Measurements from ENCODE around the gene FAM163B. TPM values are rescaled to one million over a fixed set of nuclear protein-coding genes. Genes with fewer than 3 reads are reported as not detected.

FAM163B gene
- total RNA-seq, 1 donor from 2014 or later: not detected

DNA sequence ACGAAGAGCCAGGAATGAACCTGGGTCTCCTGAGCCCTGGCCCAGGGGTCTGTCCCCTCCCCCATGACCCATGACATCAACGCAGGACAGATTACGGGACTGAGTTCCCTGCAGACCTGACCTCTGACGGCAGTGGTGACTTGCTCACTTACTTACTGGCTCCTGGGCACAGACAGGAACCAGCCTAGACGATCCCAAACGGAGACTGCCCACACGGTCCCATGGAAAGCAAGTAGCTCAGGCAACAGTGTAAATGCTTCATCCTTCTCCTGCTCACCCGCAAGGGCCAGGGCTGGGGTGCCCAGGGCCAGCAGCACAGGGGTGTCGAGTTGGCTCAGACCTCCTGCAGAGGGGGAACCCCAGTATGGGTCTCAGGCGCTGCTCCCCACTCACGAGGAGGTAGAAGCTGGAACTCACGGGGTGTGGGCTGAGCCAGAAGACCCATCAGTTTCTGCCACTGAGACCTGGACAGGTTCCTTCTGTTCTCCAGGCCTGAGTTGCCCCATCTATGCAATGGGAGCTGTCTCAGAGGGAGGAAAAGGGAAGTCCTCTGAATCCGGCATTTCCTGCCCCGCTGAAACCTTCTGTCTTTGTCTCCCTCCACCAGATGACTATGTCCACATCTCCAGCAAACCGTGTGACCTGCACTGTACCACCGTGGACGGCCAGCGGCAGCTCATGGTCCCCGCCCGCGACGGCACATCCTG, 69.0 kb downstream of the FAM163B start:
- Histone ChIP-seq H2AFZ (ENCODE audit: low read depth, low read length) (no peak overlapping the region), H4K20me1 (ENCODE audit: insufficient read depth, low read length) (no peaks in the 10 kb centered on the region), H3K27me3 (ENCODE audit: insufficient read depth, low read length) (no peaks in the 10 kb centered on the region), H3K27ac (ENCODE audit: low read depth, low read length) (no peak overlapping the region), H3K9me3 (ENCODE audit: insufficient read depth, low read depth, low read length) (no peaks in the 10 kb centered on the region), H3K9ac (ENCODE audit: low read length) (no peak overlapping the region), H3K4me2 (ENCODE audit: low read length) (peak overlapping the region; percentile 44), H3K36me3 (ENCODE audit: insufficient read depth, low read length) (no peaks in the 10 kb centered on the region), H3K4me3 (ENCODE audit: insufficient read depth, low read depth, low read length) (no peak overlapping the region), H3K4me1 (ENCODE audit: insufficient read depth, low read length) (peaks cover 2% of the 10 kb centered on the region), H3K79me2 (ENCODE audit: insufficient read depth, low read length) (no peaks in the 10 kb centered on the region)
- H3K27me3 Mint-ChIP-seq (ENCODE audit: low read depth, unreplicated experiment): peaks cover 52% of the 10 kb centered on the region
- H3K4me1 Mint-ChIP-seq (ENCODE audit: low read depth, unreplicated experiment): no peaks in the 10 kb centered on the region
- H3K9me3 Mint-ChIP-seq (ENCODE audit: unreplicated experiment): peaks cover 1% of the 10 kb centered on the region
- H3K27ac Mint-ChIP-seq (ENCODE audit: unreplicated experiment): no peak overlapping the region
- no peak for TF ChIP-seq EZH2 (IDR thresholded peaks at IDR 0.05; ENCODE audit: insufficient read depth, low read length)
- no peak overlapping the region for H3K4me3 Mint-ChIP-seq (ENCODE audit: unreplicated experiment)
- DNase-seq (ENCODE audit: low read depth) (no peak), FAIRE-seq (no peak)
- H3K36me3 Mint-ChIP-seq (ENCODE audit: low read depth, unreplicated experiment): peaks cover 2% of the 10 kb centered on the region

DNA sequence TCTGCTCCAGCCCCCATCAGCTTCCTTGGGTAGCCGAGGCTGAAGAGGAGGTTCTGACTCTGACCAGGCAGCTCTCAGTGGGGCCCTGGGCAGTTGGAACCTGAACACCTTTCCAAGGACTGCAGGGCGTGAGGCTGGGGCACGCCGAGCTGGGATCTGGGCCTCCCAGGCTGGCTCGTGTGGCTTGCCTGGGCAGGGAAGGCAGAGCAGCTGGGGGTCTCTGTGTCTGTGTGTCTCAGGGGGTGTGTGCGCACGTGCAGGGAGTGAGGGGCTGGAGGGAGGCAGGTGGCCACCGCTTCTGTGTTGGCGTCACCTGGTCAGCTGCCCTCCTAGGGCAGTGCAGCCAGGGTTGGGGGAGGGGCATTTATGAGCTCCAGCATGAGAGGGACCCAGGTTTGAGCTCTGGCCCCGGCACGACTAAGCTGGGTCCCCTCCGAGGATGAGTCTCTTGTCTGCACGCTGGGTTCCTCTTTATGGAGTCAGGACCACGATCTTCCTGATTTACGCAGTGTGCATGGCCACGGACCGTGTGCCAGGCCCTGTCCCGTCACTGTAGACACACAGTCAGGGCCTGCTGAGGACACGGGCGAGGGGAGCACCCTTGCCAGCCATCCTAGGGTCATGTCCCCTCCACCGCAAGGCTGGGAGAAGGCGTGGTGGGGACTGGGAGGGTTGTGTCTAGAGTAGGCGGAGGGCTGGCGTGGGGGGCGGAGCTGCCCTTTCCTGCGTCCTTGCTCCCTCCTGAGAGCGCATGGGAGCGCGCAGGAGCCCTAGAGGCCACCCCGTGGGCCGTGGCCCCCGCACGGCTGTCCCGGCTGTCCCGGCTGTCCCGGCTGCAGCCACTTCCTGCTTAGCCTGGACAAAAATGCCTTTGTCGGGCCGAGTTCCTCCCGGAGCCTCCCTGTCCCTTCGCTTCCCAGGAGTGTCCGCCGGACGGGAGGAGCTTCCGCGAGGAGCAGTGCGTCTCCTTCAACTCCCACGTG, 70.0 kb downstream of the FAM163B start:
- Histone ChIP-seq H3K9ac (ENCODE audit: low read length) (no peak overlapping the region), H3K9me3 (ENCODE audit: insufficient read depth, low read depth, low read length) (no peaks in the 10 kb centered on the region), H3K4me2 (ENCODE audit: low read length) (peak overlapping the region; percentile 44), H2AFZ (ENCODE audit: low read depth, low read length) (peak overlapping the region; percentile 52), H3K4me3 (ENCODE audit: insufficient read depth, low read depth, low read length) (no peak overlapping the region), H3K79me2 (ENCODE audit: insufficient read depth, low read length) (no peaks in the 10 kb centered on the region), H3K27ac (ENCODE audit: low read depth, low read length) (no peak overlapping the region), H3K27me3 (ENCODE audit: insufficient read depth, low read length) (no peaks in the 10 kb centered on the region), H4K20me1 (ENCODE audit: insufficient read depth, low read length) (peaks cover under 1% of the 10 kb centered on the region), H3K36me3 (ENCODE audit: insufficient read depth, low read length) (no peaks in the 10 kb centered on the region), H3K4me1 (ENCODE audit: insufficient read depth, low read length) (peaks cover 4% of the 10 kb centered on the region)
- no peaks in the 10 kb centered on the region for H3K36me3 Mint-ChIP-seq (ENCODE audit: low read depth, unreplicated experiment)
- FAIRE-seq: no peak
- H3K27ac Mint-ChIP-seq (ENCODE audit: unreplicated experiment): no peak overlapping the region
- no peak for DNase-seq (ENCODE audit: low read depth)
- H3K4me1 Mint-ChIP-seq (ENCODE audit: low read depth, unreplicated experiment): no peaks in the 10 kb centered on the region
- H3K9me3 Mint-ChIP-seq (ENCODE audit: unreplicated experiment): peaks cover 1% of the 10 kb centered on the region
- TF ChIP-seq, protein P1, sequence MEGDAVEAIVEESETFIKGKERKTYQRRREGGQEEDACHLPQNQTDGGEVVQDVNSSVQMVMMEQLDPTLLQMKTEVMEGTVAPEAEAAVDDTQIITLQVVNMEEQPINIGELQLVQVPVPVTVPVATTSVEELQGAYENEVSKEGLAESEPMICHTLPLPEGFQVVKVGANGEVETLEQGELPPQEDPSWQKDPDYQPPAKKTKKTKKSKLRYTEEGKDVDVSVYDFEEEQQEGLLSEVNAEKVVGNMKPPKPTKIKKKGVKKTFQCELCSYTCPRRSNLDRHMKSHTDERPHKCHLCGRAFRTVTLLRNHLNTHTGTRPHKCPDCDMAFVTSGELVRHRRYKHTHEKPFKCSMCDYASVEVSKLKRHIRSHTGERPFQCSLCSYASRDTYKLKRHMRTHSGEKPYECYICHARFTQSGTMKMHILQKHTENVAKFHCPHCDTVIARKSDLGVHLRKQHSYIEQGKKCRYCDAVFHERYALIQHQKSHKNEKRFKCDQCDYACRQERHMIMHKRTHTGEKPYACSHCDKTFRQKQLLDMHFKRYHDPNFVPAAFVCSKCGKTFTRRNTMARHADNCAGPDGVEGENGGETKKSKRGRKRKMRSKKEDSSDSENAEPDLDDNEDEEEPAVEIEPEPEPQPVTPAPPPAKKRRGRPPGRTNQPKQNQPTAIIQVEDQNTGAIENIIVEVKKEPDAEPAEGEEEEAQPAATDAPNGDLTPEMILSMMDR (IDR thresholded peaks at IDR 0.05; ENCODE audit: insufficient read depth, low read depth, low read length): no peak
- no peak for TF ChIP-seq EZH2 (IDR thresholded peaks at IDR 0.05; ENCODE audit: insufficient read depth, low read length)
- no peak overlapping the region for H3K4me3 Mint-ChIP-seq (ENCODE audit: unreplicated experiment)
- peaks cover 44% of the 10 kb centered on the region for H3K27me3 Mint-ChIP-seq (ENCODE audit: low read depth, unreplicated experiment)

DNA sequence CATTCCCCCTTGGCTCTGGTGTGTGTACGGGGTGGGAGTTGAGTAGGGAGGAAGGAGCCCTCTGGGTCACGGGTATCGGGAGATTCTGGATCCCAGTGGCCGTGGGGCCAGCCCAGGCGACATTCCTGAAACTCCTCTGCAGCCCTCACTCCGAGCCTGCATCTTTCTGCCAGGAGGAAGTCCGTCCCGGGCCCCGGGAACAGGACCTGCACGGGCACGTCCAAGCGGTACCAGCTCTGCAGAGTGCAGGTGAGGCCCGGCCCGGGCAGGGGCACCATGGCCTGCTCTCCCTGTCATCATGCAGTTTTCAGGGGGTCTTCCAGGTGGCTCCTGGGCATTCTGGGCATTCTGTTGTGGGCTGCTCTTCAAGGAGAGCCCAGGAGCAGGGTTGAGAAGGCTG, 71.0 kb downstream of the FAM163B start:
- DNase-seq (ENCODE audit: low read depth) (no peak), FAIRE-seq (no peak)
- no peak overlapping the region for H3K4me2 ChIP-seq (ENCODE audit: low read length)
- H3K9ac ChIP-seq (ENCODE audit: low read length): no peak overlapping the region
- H3K4me1 ChIP-seq (ENCODE audit: insufficient read depth, low read length): peaks cover 10% of the 10 kb centered on the region
- H4K20me1 ChIP-seq (ENCODE audit: insufficient read depth, low read length): peaks cover 4% of the 10 kb centered on the region
- H3K4me3 Mint-ChIP-seq (ENCODE audit: unreplicated experiment): no peak overlapping the region
- H3K4me3 ChIP-seq (ENCODE audit: insufficient read depth, low read depth, low read length): no peak overlapping the region
- H3K27me3 Mint-ChIP-seq (ENCODE audit: low read depth, unreplicated experiment): peaks cover 39% of the 10 kb centered on the region
- no peak overlapping the region for H2AFZ ChIP-seq (ENCODE audit: low read depth, low read length)
- no peaks in the 10 kb centered on the region for H3K36me3 ChIP-seq (ENCODE audit: insufficient read depth, low read length)
- no peaks in the 10 kb centered on the region for H3K9me3 ChIP-seq (ENCODE audit: insufficient read depth, low read depth, low read length)
- H3K27me3 ChIP-seq (ENCODE audit: insufficient read depth, low read length): no peaks in the 10 kb centered on the region
- TF ChIP-seq, protein P1 (IDR thresholded peaks at IDR 0.05; ENCODE audit: insufficient read depth, low read depth, low read length): no peak
- TF ChIP-seq EZH2 (IDR thresholded peaks at IDR 0.05; ENCODE audit: insufficient read depth, low read length): no peak
- peaks cover 2% of the 10 kb centered on the region for H3K4me1 Mint-ChIP-seq (ENCODE audit: low read depth, unreplicated experiment)
- no peaks in the 10 kb centered on the region for H3K79me2 ChIP-seq (ENCODE audit: insufficient read depth, low read length)
- no peak overlapping the region for H3K27ac Mint-ChIP-seq (ENCODE audit: unreplicated experiment)
- no peaks in the 10 kb centered on the region for H3K9me3 Mint-ChIP-seq (ENCODE audit: unreplicated experiment)
- H3K36me3 Mint-ChIP-seq (ENCODE audit: low read depth, unreplicated experiment): no peaks in the 10 kb centered on the region
- H3K27ac ChIP-seq (ENCODE audit: low read depth, low read length): no peak overlapping the region
